OCI-LY3 (cell line): ENCODE data around the gene TMEM209.

Source experiments
- EZH2phosphoT487 ChIP-seq: fragments of 200-600 bp; shearing (Covaris generic); IDR thresholded peaks from 2 replicates; pipeline ENCODE4 v1.6.1; 2018; ENCODE audit warnings: antibody characterized with exemption, mixed run types, low read depth
- TF ChIP-seq, protein P1 (sequence below): fragments of 200-600, 300-600 bp; sonication (generic); IDR thresholded peaks from 2 replicates; pipeline ENCODE4 v1.5.1; 2014; ENCODE audit warnings: antibody characterized with exemption, low read length, low read depth

- TF ChIP-seq, protein P1, sequence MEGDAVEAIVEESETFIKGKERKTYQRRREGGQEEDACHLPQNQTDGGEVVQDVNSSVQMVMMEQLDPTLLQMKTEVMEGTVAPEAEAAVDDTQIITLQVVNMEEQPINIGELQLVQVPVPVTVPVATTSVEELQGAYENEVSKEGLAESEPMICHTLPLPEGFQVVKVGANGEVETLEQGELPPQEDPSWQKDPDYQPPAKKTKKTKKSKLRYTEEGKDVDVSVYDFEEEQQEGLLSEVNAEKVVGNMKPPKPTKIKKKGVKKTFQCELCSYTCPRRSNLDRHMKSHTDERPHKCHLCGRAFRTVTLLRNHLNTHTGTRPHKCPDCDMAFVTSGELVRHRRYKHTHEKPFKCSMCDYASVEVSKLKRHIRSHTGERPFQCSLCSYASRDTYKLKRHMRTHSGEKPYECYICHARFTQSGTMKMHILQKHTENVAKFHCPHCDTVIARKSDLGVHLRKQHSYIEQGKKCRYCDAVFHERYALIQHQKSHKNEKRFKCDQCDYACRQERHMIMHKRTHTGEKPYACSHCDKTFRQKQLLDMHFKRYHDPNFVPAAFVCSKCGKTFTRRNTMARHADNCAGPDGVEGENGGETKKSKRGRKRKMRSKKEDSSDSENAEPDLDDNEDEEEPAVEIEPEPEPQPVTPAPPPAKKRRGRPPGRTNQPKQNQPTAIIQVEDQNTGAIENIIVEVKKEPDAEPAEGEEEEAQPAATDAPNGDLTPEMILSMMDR = no peak
- no peak for TF ChIP-seq EZH2phosphoT487
Observed at GRCh38 chr7:130148561-130148960, 56.6 kb downstream of the TMEM209 start.
